NB4 (cell line): ENCODE results near the gene KRTAP10-9.

Source experiments
- CTCF ChIP-seq: IDR thresholded peaks from one replicate; pipeline ENCODE4 v1.5.1; 2012; ENCODE audit warnings: low read depth, low read length
- MAX ChIP-seq: IDR thresholded peaks from 2 replicates; pipeline ENCODE4 v1.6.1; 2011; ENCODE audit warnings: low read depth, low read length
- MYC ChIP-seq: IDR thresholded peaks from 2 replicates; pipeline ENCODE4 v1.6.1; 2011; ENCODE audit warnings: low read depth, low read length
- POLR2A ChIP-seq: IDR thresholded peaks from 2 replicates; pipeline ENCODE4 v1.6.1; 2011; ENCODE audit warnings: mild to moderate bottlenecking; ENCODE audit not compliant: insufficient read length; ENCODE audit errors: extremely low read depth

GRCh38 chr21:44578371-44579055 is 48.4 kb upstream of the KRTAP10-9 start:
- TF ChIP-seq POLR2A (no peak), CTCF (no peak), MAX (no peak), MYC (no peak)
